ENCODE data around the gene ZNF837.

The ZNF837 gene

GRCh38 chr19:58355215-58355796 lies 25.5 kb downstream of the ZNF837 start:
- no peak for TF ChIP-seq CTCF (conservative IDR thresholded peaks at IDR 0.05)

GRCh38 chr19:58354478-58355030 lies 26.3 kb downstream of the ZNF837 start:
- no peak overlapping the region for H3K27ac ChIP-seq
- no peak for TF ChIP-seq CTCF (conservative IDR thresholded peaks at IDR 0.05)

More at GRCh38 chr19:58355215-58355796, 25.5 kb downstream of the ZNF837 start:
- H3K27ac ChIP-seq: no peak overlapping the region

GRCh38 chr19:58353717-58354477 lies 26.9 kb downstream of the ZNF837 start:
- no peak overlapping the region for H3K27ac ChIP-seq
- no peak for TF ChIP-seq CTCF (conservative IDR thresholded peaks at IDR 0.05)

- no peak within 1 kb of the TSS for H3K27ac ChIP-seq
- no peak for TF ChIP-seq CTCF (conservative IDR thresholded peaks at IDR 0.05)
Measured at GRCh38 chr19:58352760-58353671, 27.8 kb downstream of the ZNF837 start, which contains the start of gene A1BG. Gene A1BG, minus strand, starts transcription at chr19:58353492. Its CDS starts 55 bp downstream, at chr19:58353437.

- TF ChIP-seq CTCF (conservative IDR thresholded peaks at IDR 0.05): no peak
Measured at GRCh38 chr19:58351990-58352755, 28.7 kb downstream of the ZNF837 start.

GRCh38 chr19:58351558-58351878 lies 29.3 kb downstream of the ZNF837 start:
- TF ChIP-seq CTCF (conservative IDR thresholded peaks at IDR 0.05): no peak
- no peak overlapping the region for H3K27ac ChIP-seq

More at GRCh38 chr19:58351990-58352755, 28.7 kb downstream of the ZNF837 start:
- no peak overlapping the region for H3K27ac ChIP-seq

All from VCaP (cell line).